Hindlimb muscle (tissue), 1 donor: Measurements from ENCODE around the gene SEPTIN8. TPM values are rescaled to one million over a fixed set of nuclear protein-coding genes. Genes with fewer than 3 reads are reported as not detected.

Experiments
- DNase-seq: peaks from one replicate; pipeline ENCODE4 v3.0.0-alpha.2; 2013
- polyA plus RNA-seq: library from polyadenylated mRNA; unstranded; fragments of 120-200 nt; gene quantifications from one replicate; pipeline ENCODE4 v1.2.1, GENCODE V29; 2013; ENCODE audit not compliant: insufficient read length

The SEPTIN8 gene
- polyA plus RNA-seq, 1 donor = 37.4 TPM

DNA sequence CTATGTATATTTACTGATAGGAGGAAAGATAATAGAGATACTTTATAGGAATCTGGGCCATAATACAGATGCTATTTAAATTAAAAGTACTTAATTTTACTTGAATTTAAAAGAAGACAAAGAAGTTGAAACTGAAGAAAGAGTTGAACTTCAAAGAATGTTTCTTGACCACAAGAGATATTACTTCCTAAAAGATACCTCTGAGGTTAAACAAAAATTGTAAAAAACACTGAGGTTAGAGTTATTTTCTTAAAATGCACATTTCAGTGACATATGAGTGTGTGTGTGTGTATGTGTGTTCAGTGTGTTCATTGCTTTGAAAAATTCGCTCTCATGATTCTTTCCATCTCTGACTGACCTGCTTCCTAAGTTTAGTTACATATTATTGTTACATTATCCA lies 3.5 kb upstream of the SEPTIN8 start:
- DNase-seq = no peak

GRCh38 chr5:132779961-132780360 lies 2.9 kb upstream of the SEPTIN8 start:
- no peak for DNase-seq

DNA sequence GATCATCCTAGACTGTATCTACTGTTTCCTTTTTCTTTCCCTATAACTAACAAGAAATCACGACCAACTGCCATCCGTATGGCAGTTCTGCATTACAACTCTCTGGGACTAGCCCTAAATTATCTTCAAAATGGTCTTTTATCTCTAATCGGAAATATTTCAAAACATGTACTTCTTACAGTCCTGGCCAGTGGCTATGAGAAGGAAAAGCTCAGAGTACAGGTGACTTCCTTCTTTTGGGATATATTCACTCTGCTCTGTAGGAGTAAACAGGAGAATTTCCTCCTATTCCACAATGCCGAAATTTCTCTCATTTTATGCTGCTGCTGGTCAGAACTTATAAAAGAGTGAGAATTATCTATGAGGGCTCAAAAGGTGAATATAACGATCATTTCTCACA lies 1.8 kb upstream of the SEPTIN8 start:
- no peak for DNase-seq

- DNase-seq = no peak
These were observed 1.1 kb upstream of the SEPTIN8 start for GRCh38 chr5:132778129-132778528.

DNA sequence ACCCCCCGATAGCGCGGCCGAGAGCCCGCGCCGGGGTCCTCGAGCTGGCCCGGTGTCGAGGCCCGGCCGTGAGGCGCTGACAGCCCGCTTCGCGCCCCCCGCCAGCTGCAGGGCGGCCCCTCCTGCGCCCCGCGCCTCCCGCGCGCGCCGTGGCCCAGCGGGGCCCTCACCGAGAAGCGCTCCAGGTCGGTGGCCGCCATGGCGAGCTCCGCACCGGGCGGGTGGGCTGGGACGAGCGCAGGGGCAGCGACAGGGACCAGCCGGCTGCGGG lies 166 bp downstream of the SEPTIN8 start:
- no peak for DNase-seq

DNA sequence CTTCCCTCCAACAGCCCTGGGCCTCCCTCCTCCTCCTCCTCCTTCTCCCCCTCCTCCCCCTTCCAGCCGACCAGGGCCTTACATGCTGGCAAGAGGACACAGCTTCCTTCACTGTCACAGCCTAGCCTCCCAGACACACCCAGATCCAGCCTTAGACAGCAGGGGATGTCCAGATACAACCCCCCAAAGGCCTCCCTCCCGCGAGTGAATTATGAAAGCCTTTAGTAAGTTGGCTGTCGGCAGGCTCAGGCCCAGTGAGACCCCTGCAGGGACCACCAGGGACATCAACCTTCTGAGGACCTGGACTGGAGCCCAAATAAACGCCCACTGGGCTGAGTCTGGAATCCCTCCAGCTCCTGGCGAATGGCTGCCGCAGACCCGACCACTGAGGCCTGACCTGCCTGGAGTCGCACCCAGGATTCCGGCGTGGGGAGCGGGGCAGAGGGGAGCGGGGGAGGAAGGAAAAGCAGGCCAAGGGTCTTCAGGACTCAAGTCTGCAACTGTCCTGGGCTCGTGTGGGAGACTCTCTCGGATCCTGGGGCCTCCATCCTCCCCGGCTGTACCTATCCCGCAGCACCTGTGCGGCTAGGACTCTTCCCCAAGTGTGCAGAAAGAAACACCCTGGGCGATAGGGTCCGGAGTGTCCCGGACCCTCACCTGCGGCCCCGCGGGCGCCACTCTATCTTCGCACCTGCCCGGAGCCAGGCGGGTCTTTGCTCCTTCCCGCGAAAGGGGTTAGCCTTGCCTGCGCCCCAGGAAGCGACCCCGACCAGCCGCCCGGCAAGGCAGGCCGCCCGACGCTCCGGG lies 705 bp downstream of the SEPTIN8 start:
- DNase-seq = peak; percentile 40

GRCh38 chr5:132775476-132775961 lies 1.5 kb downstream of the SEPTIN8 start:
- no peak for DNase-seq

DNA sequence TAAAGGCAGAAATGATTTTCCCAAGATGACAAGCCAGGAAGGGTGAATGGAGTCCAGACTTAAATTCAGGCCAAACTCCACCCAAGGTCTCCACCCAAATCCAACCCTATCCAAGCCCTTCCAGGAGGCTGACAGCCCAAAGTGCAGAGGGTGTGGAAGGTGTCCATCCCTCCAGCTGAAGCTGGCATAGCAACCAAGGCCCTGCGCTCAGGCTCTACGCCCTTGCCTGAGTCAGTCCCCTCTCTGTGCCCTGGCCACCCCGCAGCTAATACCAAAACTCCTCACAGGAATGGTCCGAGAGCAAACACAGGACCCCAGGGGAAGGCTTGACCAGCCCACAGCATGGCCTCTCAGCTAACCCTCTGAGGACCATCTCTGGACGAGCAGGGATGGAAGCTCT lies 2.1 kb downstream of the SEPTIN8 start:
- no peak for DNase-seq

DNA sequence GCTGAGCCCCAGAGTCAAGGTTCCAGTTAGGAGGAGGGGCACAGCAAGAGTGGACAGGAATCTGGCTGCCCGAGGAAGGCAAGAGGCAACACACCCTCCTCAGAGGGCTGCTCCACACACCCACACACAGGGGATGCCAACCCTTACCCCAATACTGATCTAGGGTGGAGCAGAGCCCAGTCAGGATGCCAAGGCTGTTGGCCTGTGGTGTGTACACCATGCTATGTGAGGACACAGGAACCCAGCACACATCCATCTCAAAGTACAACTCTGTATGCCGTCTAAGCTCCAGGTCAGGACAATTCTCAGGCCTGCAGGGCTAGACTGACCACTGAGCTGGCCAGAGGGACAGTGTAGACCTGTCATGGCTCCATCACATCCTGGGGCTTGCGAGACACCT lies 2.6 kb downstream of the SEPTIN8 start:
- DNase-seq = no peak

DNA sequence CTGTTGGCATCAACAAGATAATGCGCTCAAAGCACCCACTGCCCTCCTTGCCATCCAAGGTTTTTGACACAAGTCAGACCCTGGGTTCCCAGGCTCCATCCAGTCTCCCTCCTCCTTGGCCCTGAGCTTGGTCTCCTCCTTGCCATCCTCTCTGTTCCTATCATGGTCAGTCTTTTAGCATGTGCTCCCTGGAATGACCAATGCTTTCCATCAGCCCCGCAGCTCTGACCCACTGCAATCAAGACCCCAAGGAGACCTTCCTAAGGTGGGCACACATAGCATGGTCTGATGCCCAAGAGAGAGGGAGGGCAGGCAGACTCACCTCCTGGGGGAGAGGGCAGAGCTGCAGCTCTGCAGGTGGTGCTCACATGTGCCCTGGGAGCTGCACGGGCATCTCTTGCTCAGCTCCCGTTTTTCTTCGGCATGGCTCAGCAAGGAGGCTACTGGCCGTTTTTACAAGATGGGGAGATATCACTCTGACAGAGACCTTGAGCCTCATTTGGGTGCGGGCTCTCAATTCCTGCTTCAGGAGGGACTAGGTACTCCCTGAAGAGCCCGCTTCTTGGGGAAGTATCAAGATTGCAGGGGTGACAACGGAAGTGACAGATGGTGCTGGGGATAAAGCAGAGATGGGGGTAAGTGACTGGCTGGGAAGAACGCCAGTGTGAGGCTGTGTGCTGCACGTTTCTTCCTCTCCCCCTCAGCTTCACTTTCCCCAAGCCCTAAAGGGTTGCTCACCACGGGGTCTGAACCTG lies 3.3 kb downstream of the SEPTIN8 start:
- no peak for DNase-seq

DNA sequence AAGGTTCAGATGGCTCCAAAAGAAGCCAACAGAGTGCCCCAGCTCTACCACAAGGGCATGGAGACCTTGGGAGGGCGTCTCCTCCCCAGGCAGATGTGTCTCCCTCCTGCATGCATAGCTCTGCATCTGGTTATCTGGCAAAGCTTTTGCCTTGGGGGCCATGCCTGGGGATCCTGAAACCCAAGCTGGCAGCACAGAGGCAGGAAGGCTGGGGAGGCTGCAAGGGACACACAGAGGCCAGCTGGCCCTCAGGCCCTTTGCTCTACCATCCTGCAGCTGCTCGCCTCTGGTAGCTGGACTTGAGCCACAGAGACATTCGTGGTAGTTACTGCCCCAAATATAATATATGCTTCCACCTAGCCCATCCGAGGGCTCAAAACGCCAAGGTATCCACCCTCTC lies 3.9 kb downstream of the SEPTIN8 start:
- no peak for DNase-seq

DNA sequence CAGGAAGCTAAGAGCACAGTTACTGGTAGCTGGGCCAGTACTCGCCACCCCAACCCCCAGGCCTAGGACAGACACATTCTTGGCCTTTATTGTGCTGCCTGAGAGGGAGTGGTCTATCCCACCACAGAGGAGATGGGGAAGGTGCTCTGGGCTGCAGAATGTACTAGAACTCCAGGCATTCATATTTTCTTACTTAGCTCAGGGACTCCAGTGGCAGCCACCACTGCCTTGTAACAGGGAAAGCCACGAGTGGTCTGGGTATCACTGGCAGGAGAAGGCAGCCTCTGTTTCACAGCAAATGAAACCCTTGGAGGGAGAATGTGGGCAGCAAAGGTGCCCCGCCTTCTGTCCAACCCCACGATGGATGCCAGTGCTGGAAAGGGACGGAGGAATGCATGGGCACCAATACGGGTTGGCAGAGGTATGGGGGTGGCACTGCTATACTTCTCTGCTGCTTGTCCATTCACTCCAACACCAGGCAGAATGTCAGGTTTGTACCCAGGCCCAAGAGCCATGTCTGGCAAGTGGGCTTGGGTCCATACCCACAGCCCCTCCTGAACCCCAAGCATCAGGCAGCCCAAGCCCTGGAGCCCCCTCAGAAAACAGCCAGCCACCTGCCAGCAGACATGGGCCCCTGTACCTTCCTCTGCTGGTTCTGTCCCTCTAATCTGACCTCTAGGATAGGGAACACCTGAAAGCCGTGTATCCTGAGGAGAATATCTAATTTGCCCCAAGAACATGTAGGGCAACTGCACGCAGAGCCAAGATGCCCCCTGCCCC lies 4.6 kb downstream of the SEPTIN8 start:
- DNase-seq = no peak

GRCh38 chr5:132771503-132771998 lies 5.5 kb downstream of the SEPTIN8 start:
- DNase-seq = no peak

DNA sequence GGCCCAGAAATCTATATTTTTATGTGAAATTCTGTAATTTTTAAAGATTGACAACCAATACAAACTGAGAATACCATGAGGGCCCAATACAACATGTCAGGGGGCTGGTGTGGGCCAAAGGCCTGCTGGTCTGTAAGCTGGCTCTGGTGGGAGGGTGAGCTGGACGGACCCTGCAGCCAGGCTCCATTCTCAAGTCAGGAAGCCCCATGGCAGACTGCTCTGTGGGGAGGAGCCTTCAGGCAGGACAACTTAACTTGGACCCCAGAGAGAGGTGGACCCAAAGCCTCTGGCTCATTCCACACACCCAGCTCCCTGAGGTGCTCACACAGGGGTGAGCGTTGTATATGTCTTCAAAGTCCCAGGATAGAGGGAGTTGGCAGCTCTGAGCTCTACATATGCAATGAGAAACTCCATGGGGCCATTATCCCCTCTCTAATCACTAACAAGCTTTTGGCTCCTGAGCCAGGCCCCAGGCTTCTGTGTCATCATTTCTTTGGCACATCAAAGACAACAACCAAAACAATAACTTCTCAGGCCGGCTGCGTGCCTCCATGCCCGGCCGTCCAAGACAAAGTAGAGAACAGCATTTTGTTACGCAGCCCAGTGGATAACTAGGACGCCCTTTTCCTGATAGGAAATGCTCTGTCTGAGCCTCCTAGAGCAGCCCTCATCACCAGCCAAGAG lies 6.4 kb downstream of the SEPTIN8 start:
- DNase-seq = no peak

GRCh38 chr5:132768485-132768868 lies 8.6 kb downstream of the SEPTIN8 start:
- DNase-seq = no peak

DNA sequence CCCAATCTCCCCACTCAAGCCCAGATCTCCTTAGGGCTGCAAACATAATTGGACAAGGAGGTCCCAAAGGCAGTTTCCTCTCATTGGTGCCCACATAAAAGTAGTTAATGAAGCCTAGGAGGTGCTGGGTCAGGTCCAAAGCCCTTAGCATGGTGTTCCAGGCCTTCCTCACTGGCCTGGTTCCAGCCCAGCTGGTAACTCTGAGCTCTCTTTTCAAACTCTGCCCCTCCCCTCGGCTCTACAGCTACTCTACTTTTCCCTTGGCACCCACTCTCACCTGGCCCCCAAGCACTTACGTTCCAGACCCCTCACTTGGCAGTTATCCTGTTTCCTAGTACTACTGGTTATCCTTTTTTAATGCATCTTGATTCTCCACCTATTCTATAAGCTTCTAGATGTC lies 9.9 kb downstream of the SEPTIN8 start:
- DNase-seq = no peak

- DNase-seq = no peak
These were observed 10.3 kb downstream of the SEPTIN8 start for GRCh38 chr5:132766806-132767055.

- no peak for DNase-seq
These were observed 10.8 kb downstream of the SEPTIN8 start for GRCh38 chr5:132766020-132766805.

DNA sequence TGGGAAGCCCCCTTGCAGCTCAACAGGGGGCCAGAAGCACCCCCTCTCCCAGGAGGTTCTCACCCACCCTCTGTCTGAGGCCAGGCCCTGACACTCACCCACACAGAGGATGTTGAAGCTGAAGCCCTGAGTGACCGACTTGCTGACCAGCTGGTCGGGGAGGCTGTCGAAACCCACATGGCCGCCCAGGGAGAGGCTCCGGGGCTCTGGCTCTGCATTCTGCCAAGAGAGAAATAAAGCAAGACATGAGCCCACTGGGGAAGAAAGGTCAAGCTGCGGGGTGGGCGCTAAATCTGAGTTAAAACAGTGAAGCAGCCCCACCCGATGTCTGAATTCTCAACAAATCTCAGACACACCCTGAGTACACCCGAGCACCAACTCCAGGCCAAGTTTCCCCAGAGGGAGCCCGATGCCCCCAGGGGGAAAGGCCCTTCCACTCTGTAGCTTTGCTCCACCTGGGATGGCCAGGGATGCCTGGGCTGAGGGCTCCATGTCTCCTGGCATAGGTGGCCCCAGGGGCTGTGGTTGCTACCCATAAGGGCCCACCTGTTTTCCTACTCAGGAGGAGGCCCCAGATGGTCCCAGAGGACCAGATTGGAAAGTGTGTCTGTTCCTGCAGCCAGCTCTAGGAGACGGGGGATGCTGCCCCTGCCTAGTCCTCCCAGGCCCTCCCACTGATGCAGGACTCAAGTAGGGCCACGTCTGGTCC lies 11.6 kb downstream of the SEPTIN8 start:
- DNase-seq = no peak

- no peak for DNase-seq
These were observed 12.3 kb downstream of the SEPTIN8 start for GRCh38 chr5:132764671-132765238.

- no peak for DNase-seq
These were observed 13.0 kb downstream of the SEPTIN8 start for GRCh38 chr5:132764051-132764450.
